HG02759 (cell line): ENCODE results near the gene PYGM.

ENCODE experiments used
- ATAC-seq: cut with Tn5 transposase; IDR thresholded peaks from one replicate; pipeline ENCODE4 v1.9.1; 2021; ENCODE audit warnings: mild to moderate bottlenecking, moderate library complexity; ENCODE audit not compliant: unreplicated experiment

Gene PYGM

DNA sequence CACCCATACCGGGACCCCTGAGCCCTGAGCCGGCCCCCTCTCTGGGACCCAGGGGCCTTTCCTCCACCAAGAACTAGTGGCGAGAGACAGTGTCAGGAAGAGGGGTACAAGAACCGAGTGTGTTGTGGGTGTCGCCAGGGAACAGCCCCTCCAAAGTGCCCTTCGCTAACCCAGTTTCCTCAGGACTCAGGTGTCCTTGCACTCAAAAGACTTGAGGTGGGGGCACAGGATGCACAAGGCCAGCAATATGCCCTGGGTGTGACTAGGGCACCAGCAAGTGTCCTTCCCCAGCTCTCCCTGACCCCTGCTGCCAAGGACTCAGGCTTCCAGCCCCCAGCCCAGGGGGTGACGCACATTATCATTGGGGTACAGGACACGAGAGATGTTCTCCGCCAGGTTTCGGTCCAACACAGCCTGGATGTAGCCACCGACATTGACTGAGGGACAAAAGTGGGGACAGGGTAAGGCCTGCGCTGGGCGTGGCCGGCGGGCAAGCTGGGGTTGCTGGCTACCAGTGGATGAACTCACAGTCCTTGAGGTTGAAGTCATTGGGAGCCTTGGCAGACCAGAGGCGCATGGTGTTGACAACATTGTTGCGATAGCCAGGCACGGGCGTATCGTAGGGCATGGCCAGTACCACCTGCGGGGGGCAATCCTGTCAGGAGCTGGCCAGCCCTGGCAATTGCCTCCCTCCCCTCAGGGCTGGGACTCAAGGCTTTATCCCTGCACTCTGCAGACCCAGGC lies 4.7 kb downstream of the PYGM start:
- ATAC-seq, result no peak

DNA sequence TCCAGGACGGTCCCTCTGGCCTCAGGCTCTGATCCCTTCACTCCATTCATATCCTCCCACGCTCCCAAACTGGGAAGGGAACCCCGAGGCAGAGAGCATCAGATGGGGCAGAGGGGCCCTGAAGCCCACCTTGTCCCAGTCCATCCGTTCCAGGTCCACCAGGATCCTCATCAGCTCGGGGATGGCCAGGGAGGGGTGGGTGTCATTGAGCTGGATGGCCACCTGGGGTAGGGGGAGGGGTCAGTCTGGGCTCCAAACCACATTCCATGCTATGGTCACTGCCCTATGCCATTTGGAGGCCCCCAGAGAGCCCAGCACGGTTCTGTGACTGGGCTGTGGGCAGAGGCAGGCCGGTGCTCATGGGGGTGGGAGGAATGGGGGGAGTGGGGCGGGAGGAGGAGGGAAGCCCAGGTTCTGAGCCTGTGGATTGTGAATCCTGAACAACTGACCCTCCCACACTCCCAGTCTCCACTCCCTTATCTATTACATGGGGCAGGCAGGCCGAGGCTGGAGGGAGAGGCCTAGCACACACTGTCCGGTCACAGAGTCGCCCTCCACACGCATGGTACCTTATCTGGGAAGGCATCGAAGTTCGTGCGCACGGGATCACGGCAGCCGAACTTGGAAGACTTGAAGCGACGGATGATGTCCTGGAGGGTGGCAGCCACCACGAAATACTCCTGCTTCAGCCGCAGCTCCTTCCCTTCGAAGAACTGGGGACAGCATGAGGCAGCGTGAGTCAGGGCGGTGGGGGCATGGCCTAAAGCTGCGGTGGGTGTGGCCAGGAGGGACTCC lies 5.5 kb downstream of the PYGM start:
- ATAC-seq, result no peak

DNA sequence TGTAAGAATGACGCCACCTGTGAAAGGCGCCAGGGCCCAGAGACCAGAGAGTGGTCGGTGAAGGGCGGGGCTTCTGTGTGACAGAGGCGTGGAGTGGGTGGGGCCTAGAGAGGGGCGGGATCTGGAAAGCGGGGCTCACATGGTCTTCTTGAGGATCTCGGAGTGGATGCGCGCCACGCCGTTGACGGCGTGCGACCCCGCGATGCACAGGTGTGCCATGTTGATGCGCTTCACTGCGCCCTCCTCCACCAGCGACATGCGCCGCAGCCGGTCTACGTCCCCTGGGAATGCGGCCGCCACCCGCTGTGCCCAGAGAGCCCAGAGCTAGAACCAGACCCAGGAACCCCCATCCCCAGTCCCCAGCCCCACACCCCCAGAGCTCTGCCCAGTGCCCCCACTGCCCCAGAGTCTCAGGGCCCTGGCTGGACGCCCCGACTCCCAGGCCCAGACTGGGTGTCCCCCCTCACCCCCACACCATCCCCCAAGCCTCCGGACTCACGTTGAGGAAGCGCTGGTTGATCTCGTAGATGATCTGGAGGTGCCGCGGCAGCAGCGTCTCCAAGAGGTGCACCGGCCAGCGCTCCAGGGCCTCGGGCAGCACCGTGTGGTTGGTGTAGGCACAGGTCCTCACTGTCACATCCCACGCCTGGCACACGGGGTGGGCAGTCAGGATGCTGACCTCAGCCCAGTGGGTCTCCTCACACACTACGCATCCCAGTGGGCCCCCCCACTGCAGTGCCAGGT lies 6.2 kb downstream of the PYGM start:
- no peak for ATAC-seq

DNA sequence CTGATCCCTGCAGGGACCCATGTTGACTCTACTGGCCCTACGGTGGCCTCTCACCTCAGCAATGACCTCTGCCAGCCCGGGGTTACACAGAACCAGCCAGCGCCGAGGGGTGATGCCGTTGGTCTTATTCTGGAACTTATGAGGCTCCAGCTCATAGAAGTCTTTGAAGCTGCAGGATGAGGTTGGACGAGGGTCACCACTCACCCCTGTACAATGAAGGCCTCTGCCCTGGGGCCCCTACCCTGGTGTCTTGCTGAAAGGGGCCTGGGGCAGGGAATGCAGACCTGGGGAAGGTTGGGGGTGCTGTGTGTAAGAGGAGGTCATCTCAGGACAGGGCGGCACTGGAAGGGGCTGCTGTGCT lies 6.8 kb downstream of the PYGM start:
- no peak for ATAC-seq

DNA sequence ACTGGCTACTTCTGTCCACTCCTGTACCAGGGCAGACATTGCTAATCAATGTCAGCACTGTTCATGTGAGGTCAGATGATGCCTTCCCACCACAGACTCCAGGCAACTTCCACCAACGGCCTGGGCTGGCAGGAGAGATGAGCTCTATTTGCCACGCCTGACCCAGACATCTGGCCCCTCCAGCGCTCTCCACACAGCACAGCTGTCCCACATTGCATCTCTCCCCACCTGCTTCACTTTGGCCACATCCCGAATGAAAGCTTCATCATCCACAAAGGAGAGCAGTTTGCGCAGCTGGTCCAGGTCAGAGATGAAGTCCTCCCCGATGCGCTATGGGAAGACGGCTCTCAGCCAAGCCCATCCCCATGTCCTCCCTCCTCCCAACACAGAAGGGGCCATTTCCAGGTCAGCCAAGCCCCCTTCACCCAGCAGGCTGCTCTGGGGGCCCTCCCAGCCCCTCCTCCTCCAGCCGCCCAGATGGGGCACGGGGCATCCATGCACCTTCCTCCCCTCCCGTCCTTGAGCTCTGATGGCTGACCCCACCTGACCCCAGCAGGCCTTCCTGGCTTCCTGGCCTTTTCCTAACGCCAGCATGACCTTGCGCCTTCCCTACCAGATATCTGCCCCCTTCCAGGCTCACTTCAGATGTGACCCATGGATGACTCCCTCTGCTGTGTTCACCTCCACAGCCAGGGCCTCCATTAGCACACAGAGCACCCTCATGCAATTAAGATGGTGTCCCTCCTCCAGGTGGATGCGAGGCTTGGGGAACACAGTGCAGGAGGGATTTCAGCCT lies 7.4 kb downstream of the PYGM start:
- ATAC-seq, result no peak

DNA sequence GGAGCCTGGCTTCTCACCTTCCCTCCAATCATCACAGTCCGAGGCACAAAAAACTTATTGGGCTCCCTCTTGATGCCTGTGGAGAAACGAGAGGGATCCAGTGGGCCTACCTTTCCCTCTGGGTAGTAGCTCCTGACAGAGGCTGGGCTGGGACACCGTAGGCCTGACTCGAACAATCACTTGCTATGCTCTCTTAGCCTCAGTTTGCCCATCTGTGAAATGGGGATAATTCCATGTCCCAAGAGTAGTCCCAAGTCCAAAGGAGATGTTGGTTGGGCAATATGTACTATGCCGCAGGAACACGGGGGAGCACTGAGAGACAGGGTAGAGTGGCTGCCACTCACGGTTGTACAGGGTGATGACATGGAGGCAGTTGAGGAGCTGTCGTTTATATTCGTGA lies 8.2 kb downstream of the PYGM start:
- ATAC-seq, result no peak

DNA sequence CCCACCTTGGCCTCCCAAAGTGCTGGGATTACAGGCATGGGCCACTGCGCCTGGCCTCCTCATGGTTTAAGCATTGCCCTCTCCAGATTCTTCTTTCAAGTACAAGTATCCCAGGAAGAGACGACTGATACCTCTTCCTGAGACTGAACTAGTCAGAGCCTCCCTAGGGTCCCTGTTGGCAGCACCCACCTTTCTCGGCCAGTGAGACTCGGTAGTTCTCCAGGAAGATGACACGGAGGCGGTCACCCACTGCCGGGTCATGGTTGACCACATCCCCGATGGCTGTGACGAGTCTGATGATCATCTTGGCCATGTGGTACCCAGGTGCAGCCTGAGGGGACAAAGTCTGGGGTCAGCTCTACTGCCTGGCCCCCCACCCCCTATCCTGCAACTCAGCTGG lies 8.6 kb downstream of the PYGM start:
- no peak for ATAC-seq

DNA sequence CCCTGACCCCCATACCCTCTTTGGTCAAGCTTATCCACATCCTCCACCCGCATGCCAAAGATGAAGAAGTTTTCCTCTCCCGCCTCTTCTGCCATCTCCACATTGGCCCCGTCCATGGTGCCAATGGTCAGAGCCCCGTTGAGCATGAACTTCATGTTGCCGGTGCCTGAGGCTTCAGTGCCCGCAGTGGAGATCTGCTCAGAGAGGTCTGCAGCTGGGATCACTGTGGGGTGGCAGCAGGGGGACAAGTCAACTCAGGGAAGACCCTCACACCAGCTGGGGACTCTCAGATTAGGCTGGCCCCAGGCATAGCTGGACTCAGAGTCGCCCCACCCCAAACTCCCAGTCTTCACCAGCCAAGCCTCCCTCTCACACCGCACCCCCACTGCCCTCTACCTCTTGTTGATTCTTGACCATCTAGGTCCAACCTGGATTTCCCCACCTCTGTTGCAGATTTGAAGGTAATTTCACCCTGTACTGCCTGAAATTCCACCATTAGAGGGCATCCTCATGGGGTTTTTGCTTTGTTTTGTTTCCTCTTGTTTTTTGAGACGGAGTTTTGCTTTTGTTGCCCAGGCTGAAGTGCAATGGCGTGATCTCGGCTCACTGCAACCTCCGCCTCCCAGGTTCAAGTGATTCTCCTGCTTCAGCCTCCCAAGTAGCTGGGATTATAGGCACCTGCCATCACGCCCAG lies 9.3 kb downstream of the PYGM start:
- ATAC-seq, result no peak

DNA sequence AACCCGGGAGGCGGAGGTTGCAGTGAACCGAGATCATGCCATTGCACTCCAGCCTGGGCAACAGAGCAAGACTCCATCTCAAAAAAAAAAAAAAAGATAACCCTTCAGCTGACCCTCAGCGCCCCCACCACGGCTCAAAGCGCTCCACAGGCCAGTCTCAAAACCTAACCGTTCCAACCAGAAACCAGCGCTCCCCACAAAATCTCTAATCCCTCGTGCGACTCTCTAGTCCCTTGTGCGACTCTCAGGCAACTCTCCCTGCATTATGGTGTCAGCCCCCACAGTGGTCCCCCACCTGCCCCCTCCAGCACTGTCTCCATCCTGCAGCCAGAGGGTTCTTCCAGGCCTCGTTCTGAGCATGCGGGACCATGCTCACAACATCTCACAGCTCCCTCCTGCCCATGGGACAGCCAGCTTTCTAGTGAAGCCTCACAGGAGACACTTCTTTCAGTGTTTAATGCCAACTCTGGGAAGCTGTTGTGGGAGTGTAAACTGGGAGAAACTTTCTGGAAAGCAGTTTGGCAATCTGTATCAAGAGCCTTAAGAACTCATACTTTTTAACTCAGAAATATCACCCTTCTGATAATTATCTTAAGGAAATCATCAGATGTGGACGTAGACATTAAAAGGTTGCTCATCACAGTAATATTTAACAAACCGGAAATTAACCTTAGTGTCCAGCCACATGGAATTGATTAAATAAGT lies 11.7 kb downstream of the PYGM start:
- ATAC-seq, result no peak

DNA sequence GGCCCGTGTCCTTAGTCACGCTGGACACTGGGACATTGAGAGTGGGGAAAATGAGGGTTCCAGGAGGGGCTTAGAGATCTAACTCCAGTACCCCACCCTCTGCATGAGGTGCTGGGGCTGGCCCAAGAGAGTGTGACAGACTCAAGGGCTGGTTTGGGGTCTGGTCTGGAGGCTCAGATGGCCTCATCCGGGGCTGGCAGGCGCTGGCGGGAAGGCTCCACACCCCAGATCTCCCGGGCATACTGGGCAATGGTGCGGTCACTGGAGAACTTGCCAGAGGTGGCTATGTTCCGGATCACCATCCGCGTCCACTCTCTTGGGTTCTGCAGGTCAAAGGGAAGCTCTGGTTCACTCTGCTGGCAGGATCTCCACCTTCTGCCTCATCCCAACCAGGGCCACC lies 13.3 kb downstream of the PYGM start:
- ATAC-seq, result no peak

DNA sequence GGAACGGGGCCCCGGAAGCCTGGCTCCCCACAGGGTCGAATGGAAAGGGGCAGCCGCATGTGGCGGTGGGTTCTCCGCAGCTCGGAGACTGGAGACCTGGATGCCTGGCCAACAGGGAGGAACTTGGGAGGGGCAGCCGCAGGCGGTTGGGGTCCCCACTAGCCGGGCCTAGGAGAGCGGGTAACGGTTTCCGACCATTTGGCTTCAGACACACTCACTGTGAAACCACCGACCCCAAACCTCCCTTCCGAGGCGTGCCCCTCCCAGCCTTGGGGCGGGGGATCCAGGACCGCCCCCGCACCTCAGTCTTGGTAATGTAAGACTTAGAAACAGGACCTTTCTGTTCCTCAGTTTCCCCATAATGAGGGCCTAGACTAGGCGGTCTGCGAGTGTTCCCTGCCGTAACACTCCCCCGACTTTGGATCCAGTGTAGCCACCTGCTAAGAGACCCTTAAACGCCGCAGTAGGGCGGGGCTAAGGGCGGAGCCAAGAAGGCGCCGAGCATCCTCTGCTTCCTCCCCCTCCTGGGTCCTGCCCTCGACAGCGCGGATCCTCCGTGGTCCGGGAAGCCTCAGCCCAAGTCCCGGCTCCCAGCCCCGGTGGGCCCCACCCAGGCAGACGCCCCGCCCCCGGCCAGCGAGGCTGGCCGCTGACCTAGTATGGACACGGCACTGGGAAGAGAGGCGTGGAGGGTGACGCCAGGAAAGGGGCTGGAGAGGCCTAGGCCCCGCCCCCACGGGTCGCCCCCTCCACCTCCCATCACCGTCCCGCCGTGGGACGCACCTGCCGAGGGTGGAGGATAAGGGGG lies 14.0 kb downstream of the PYGM start:
- peak; percentile 31 for ATAC-seq

DNA sequence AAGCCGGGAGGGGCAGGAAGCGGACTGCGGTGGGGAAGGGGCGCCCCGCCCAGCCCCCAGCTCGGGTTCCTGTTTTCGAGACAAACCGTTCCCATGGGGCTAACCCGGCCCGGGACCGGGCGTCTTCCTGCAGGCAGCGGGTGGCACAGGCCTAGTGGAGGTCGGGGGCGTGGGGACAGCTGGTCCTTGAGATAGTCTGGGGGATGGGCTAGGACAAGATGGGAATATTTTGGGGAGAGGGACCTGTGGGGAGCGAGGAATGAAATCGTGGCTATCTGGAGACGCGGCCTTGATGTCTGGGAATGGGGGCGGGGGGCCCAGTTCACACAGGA lies 14.6 kb downstream of the PYGM start:
- ATAC-seq, result peak; percentile 36

DNA sequence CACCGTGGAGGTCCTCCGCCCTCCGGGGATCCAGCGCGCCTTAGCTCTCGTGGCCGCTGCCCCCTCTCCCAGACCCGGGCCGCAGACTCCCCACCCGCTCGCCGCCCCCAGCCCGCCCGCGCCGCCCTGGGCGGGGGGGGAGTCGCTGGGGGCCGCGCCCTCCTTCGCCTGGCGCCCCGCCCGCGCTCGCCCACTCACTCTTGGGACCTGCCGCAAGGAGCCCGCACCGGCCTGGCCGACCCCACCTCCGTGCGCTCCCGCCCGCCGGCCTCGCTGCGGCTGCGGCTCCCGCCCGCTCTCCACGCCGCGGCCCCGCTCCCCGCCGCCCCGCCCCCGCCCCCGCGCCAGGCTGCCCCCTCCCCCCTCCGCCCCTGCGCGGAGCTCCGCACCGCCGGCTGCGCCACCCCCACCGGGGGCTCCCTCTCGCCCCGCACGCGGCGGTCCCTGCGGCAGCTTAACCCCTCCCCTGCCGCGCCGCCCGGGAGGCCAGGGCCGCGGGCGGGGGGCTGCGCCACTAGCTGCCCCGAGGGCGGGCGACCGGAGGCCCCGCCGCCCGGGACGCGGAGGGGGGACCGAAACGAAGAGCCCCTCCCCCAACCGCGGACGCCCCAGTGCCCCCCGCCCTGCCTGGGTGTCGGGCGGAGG lies 15.1 kb downstream of the PYGM start:
- peak; percentile 16 for ATAC-seq

DNA sequence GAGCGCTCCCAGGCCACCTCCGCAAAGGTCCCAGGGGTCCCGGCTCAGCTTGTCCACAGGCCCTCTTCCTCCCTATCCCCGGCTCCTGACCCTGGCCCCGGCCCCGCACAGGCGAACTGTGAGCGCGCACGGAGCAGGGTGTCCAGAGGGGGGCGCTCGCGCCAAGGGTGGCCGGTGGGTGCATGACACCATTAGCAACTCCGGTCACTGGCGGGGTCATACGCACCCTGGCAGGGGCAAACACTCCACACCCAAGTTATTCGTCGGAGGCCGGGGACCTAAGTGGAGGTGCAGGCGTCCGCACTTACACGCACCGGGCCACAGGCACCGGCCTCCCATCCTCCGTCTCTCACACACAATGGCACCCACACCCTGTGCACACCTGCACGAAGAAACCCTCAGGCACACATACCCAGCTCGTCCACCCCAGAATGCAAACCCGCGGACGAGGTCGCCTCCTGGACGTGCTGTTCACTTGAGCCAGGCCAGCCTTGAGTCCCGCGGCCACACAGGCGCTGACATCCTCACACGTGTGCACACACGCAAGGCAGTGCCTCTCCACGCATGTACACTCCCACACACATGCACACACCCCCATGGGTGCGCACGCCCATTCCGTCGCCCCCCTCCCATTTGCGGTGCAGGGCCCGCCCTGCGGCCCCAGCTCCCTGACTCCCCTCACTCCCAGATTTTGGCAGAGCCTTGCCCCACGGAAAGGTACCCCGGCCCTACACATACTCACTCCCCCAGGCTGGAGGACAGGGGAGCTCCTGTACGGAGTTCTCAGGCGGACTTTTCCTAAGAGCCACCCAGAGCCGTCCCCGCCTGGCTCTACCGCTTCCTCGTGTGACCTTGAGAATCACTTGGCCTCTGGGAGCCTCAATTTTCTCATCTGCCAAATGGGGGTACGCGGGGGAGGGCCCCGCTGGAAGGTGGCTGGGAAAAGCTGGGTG lies 15.9 kb downstream of the PYGM start, which contains the start of gene RASGRP2:
TSS of gene RASGRP2 (minus strand) at position 552 of the 953 bp plus-strand sequence. CDS start 1,276 bp downstream, outside the sequence.
- ATAC-seq, result no peak

DNA sequence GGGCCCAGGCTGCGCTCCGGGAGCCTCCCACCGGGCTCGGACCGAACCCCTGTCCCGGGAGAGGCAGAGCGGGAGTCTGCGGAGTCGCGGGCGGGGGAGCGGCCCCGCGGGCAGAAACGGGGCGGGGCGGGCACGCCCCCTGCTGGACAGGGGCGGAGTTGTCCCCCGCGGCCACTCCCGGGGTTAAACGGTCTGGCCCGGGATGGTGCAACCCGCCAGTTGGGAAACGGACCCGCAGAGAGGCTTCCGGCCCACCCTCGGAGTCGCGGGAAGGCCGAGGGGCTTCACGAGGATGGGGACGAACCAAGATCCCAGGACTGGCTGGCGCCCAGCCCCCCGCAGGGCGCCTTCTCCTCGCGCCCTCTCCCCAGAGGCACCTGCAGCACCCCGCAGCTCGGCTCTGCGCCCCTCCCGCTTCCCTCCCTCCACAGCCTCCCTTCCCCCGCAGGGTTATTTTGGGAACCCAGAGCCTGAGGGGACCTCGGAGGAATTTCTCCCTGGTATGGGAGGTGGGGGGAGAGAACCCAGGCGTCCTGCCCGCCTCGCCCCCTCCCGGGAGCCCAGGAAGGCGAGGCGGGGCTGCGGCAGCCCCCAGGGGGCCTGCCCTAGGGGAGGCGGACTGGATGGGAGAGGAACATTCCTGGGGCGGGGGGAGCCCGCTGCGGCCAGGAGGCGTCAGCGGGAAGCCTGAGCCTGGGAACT lies 16.7 kb downstream of the PYGM start:
- peak; percentile 36 for ATAC-seq

DNA sequence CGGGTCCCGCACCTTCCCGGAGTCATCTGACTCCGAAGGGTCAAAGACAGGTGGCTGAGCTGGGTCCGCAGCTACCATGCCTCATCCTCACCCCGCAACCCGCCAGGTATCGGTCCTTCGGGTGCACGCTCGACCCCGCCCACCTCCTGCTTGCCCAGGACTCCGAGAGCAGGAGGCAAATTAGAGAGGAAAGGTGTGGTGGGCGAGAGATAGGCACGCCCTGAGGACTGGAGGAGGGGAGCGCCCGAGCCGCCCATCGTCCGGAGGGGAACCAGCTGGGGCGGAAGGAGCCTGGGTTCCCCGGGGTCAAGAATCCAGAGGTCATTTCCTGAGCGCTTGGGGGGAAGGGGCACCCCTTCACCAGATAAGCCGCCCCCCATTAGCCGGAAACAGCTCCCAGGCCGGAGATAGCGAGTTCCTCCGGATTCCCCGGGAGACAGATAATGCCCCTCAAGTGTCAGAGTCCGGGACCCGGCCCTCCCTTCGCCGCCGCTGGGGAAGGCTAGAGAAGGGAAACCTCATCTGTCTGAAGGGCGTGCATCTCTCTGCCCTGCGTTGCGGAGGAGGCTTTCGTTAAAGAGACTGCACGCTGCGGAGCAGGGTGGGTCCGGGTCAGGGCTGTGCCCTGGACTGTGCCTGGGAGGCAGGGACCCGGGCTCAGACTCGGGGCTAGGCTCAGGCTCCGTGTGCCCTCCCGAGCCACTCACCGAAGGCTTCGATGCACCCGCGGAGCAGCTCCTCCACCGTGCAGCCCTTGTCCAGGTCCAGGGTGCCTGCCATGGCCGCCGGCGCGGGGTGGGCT lies 17.5 kb downstream of the PYGM start:
- ATAC-seq, result no peak
